H1 (cell line): ENCODE results near the gene REC8. TPM values are rescaled to one million over a fixed set of nuclear protein-coding genes. Genes with fewer than 3 reads are reported as not detected.

Experiments
- CTCF ChIA-PET: fragments of 300-600 bp; sonication (Branson Sonifier 250); formaldehyde crosslinking; loops from one replicate; lab custom pipeline; 2021; ENCODE audit not compliant: partially characterized antibody; lab: Charles Lee
- POLR2A ChIA-PET: fragments of 300-600 bp; sonication (Branson Sonifier 250); formaldehyde crosslinking; loops from one replicate; lab custom pipeline; 2021; ENCODE audit warnings: inconsistent platforms; ENCODE audit not compliant: partially characterized antibody; lab: Charles Lee
- DNase-seq, 2 experiments: peaks; one replicate each; pipeline versions ENCODE4 v3.0.0 to v3.0.0-alpha.2; 2010 to 2022; ENCODE audit warnings: low spot score in 2 of 2, low read depth in 1 of 2, mixed read lengths in 1 of 2
- FAIRE-seq: peaks from 2 replicates; lab custom pipeline; 2011; peaks lifted over from hg19 to GRCh38; lab: Jason Lieb, UNC
- H2AFZ ChIP-seq: 2 replicates; pipeline ENCODE4 v1.8.1; 2012; ENCODE audit warnings: low read length, inconsistent platforms
- H2AK5ac ChIP-seq: 2 replicates; pipeline ENCODE4 v1.6.1; 2013; ENCODE audit warnings: low read depth, low read length
- H2BK120ac ChIP-seq: replicated peaks from 2 replicates; pipeline ENCODE3; 2013; ENCODE audit warnings: low read depth, low read length, inconsistent platforms
- H2BK12ac ChIP-seq: 2 replicates; pipeline ENCODE4 v1.6.1; 2013; ENCODE audit warnings: low read depth, low read length
- H2BK15ac ChIP-seq: 2 replicates; pipeline ENCODE4 v1.6.1; 2013; ENCODE audit warnings: low read length
- H2BK20ac ChIP-seq: 2 replicates; pipeline ENCODE4 v1.6.1; 2013; ENCODE audit warnings: low read length
- H2BK5ac ChIP-seq: 2 replicates; pipeline ENCODE4 v1.6.1; 2013; ENCODE audit warnings: low read depth, low read length
- H3K14ac ChIP-seq: 2 replicates; pipeline ENCODE4 v1.6.1; 2013; ENCODE audit warnings: inconsistent platforms; ENCODE audit not compliant: insufficient read length
- H3K18ac ChIP-seq: 2 replicates; pipeline ENCODE4 v1.6.1; 2013; ENCODE audit warnings: low read length; ENCODE audit errors: extremely low read depth
- H3K23ac ChIP-seq: 2 replicates; pipeline ENCODE4 v1.6.1; 2013; ENCODE audit warnings: inconsistent platforms; ENCODE audit not compliant: insufficient read length
- H3K23me2 ChIP-seq: 2 replicates; pipeline ENCODE4 v1.6.1; 2013; ENCODE audit warnings: low read depth, low read length
- H3K27ac ChIP-seq: 2 replicates; pipeline ENCODE4 v1.6.1; 2011; ENCODE audit warnings: low read depth, low read length, inconsistent platforms
- H3K27me3 ChIP-seq, 4 experiments: replicated peaks in 1 of 4; 1 replicate in 1 of 4; 2 replicates in 3 of 4; pipeline versions ENCODE4 v1.6.1 to v1.8.1; 2011 to 2013; ENCODE audit warnings: low read length in 3 of 4, mild to moderate bottlenecking in 3 of 4, inconsistent platforms in 2 of 4, mixed read lengths in 2 of 4, moderate library complexity in 1 of 4; ENCODE audit not compliant: control insufficient read depth in 3 of 4, insufficient read depth in 3 of 4; ENCODE audit errors: extremely low read depth in 1 of 4
- H3K36me3 ChIP-seq, 4 experiments: 2 replicates each; pipeline versions ENCODE4 v1.6.1 to v1.8.1; 2011 to 2013; ENCODE audit warnings: mild to moderate bottlenecking in 4 of 4, low read length in 3 of 4, moderate library complexity in 2 of 4, control low read depth in 1 of 4, inconsistent platforms in 1 of 4; ENCODE audit not compliant: insufficient read depth in 4 of 4, control insufficient read depth in 2 of 4
- H3K4ac ChIP-seq: replicated peaks from 2 replicates; pipeline ENCODE3; 2013; ENCODE audit warnings: low read length, low read depth, mixed read lengths, inconsistent platforms; ENCODE audit not compliant: insufficient read length
- H3K4me1 ChIP-seq, 4 experiments: replicated peaks in 1 of 4; 1 replicate in 1 of 4; 2 replicates in 3 of 4; pipeline versions ENCODE4 v1.6.1 to v1.8.1; 2011 to 2013; ENCODE audit warnings: low read length in 3 of 4, inconsistent platforms in 2 of 4, mixed read lengths in 1 of 4; ENCODE audit not compliant: insufficient read depth in 4 of 4, control insufficient read depth in 3 of 4
- H3K4me2 ChIP-seq, 2 experiments: 2 replicates each; pipeline versions ENCODE4 v1.6.1 to v1.8.1; 2011 to 2013; ENCODE audit warnings: low read depth in 2 of 2, low read length in 2 of 2, control low read depth in 1 of 2, inconsistent platforms in 1 of 2, mild to moderate bottlenecking in 1 of 2; ENCODE audit not compliant: insufficient read depth in 1 of 2
- H3K4me3 ChIP-seq, 4 experiments: fragments of 200-600, 300-600 bp in 1 of 4; sonication (generic), shearing (Covaris generic), sonication (Bioruptor Twin) in 1 of 4; 2 replicates each; pipeline versions ENCODE4 v1.5.1 to v1.8.1; 2011 to 2016; ENCODE audit warnings: low read length in 4 of 4, low read depth in 3 of 4, control low read depth in 2 of 4, inconsistent platforms in 2 of 4, mild to moderate bottlenecking in 2 of 4, mixed read lengths in 1 of 4, moderate library complexity in 1 of 4; ENCODE audit not compliant: insufficient read depth in 2 of 4; ENCODE audit errors: extremely low read depth in 1 of 4
- H3K56ac ChIP-seq: replicated peaks from 2 replicates; pipeline ENCODE3; 2013; ENCODE audit warnings: low read depth, mild to moderate bottlenecking, mixed read lengths, low read length, inconsistent platforms; ENCODE audit not compliant: insufficient read length
- H3K79me1 ChIP-seq: 2 replicates; pipeline ENCODE4 v1.6.1; 2013; ENCODE audit warnings: low read depth, low read length, control low read depth
- H3K79me2 ChIP-seq, 2 experiments: 2 replicates each; pipeline versions ENCODE4 v1.6.1 to v1.8.1; 2012 to 2013; ENCODE audit warnings: low read length in 2 of 2, mild to moderate bottlenecking in 2 of 2, inconsistent platforms in 1 of 2; ENCODE audit not compliant: insufficient read depth in 2 of 2, control insufficient read depth in 1 of 2
- H3K9ac ChIP-seq, 4 experiments: replicated peaks in 1 of 4; 1 replicate in 1 of 4; 2 replicates in 3 of 4; pipeline versions ENCODE4 v1.6.1 to v1.8.1; 2011 to 2013; ENCODE audit warnings: low read depth in 3 of 4, low read length in 3 of 4, control low read depth in 2 of 4, mild to moderate bottlenecking in 2 of 4, moderate library complexity in 2 of 4, inconsistent platforms in 1 of 4; ENCODE audit errors: extremely low read depth in 1 of 4
- H3K9me3 ChIP-seq, 2 experiments: 2 replicates each; pipeline versions ENCODE4 v1.6.1 to v1.8.1; 2012 to 2013; ENCODE audit warnings: mild to moderate bottlenecking in 2 of 2, moderate library complexity in 2 of 2, control low read depth in 1 of 2, inconsistent platforms in 1 of 2, low read depth in 1 of 2, low read length in 1 of 2, mixed read lengths in 1 of 2; ENCODE audit not compliant: insufficient read depth in 2 of 2
- H4K20me1 ChIP-seq, 2 experiments: replicated peaks in 1 of 2; 2 replicates each; pipeline versions ENCODE3 to v1.8.1; 2011 to 2013; ENCODE audit warnings: inconsistent platforms in 2 of 2, low read length in 2 of 2, mild to moderate bottlenecking in 1 of 2; ENCODE audit not compliant: insufficient read depth in 2 of 2, control insufficient read depth in 1 of 2
- H4K5ac ChIP-seq: 2 replicates; pipeline ENCODE4 v1.6.1; 2013; ENCODE audit warnings: low read length, low read depth, mixed read lengths, inconsistent platforms; ENCODE audit not compliant: insufficient read length
- H4K8ac ChIP-seq: 2 replicates; pipeline ENCODE4 v1.8.0; 2013; ENCODE audit warnings: mild to moderate bottlenecking, moderate library complexity, low read length, inconsistent platforms; ENCODE audit not compliant: insufficient read depth; ENCODE audit errors: extremely low read depth
- H4K91ac ChIP-seq: replicated peaks from 2 replicates; pipeline ENCODE3; 2013; ENCODE audit warnings: low read length, mixed read lengths, inconsistent platforms; ENCODE audit not compliant: insufficient read length
- ATF3 ChIP-seq: IDR thresholded peaks from 2 replicates; pipeline ENCODE4 v1.6.1; 2011; ENCODE audit warnings: low read depth, mild to moderate bottlenecking, low read length; ENCODE audit not compliant: insufficient read depth
- E2F6 ChIP-seq: IDR thresholded peaks from 2 replicates; pipeline ENCODE4 v1.6.1; 2012; ENCODE audit warnings: inconsistent platforms
- EZH2 ChIP-seq: fragments of 200-600 bp; sonication (generic); IDR thresholded peaks from 2 replicates; pipeline ENCODE4 v1.7.1; 2012; ENCODE audit warnings: low read depth, mild to moderate bottlenecking, moderate library complexity, low read length, inconsistent platforms; ENCODE audit not compliant: severe bottlenecking
- NANOG ChIP-seq: IDR thresholded peaks from 2 replicates; pipeline ENCODE4 v1.6.1; 2011; ENCODE audit warnings: low read length, low read depth, mild to moderate bottlenecking, inconsistent platforms; ENCODE audit not compliant: insufficient read depth, poor library complexity, severe bottlenecking
- RNF2 ChIP-seq: fragments of 200-900, 300-1000 bp; sonication (generic); IDR thresholded peaks from 2 replicates; pipeline ENCODE4 v1.7.1; 2016; ENCODE audit warnings: borderline replicate concordance, low read depth, mild to moderate bottlenecking, antibody characterized with exemption, low read length; ENCODE audit not compliant: poor library complexity, severe bottlenecking; ENCODE audit errors: missing control alignments
- SIN3A ChIP-seq, 2 experiments: IDR thresholded peaks in 1 of 2; conservative IDR thresholded peaks in 1 of 2; 2 replicates each; pipeline ENCODE4 v1.6.1; 2011 to 2012; ENCODE audit warnings: low read length in 2 of 2, improper control_type of control experiment in 1 of 2, low read depth in 1 of 2, mild to moderate bottlenecking in 1 of 2
- SRF ChIP-seq: IDR thresholded peaks from 2 replicates; pipeline ENCODE4 v1.6.1; 2011; ENCODE audit warnings: mild to moderate bottlenecking, low read depth, low read length, moderate library complexity
- TAF7 ChIP-seq: optimal IDR thresholded peaks from 2 replicates; pipeline ENCODE3; 2011; ENCODE audit warnings: low read depth, mild to moderate bottlenecking, inconsistent platforms, low read length, moderate library complexity, borderline replicate concordance
- TEAD4 ChIP-seq: IDR thresholded peaks from 2 replicates; pipeline ENCODE4 v1.6.1; 2012; ENCODE audit warnings: low read depth, low read length, inconsistent platforms, mixed read lengths
- WGBS, 2 experiments: shearing (Covaris generic) in 1 of 2; methylation state at CpG; one replicate each; pipeline versions ENCODE4 v1.1.6 to v1.1.7; 2013 to 2015; ENCODE audit warnings: low lambda C conversion rate in 2 of 2, mixed read lengths in 2 of 2, inconsistent platforms in 1 of 2, low coverage in 1 of 2, missing lambda C conversion rate in 1 of 2; ENCODE audit not compliant: insufficient replicate concordance in 2 of 2, insufficient coverage in 1 of 2, insufficient read length in 1 of 2; ENCODE audit errors: extremely low coverage in 1 of 2, missing lambda C conversion rate in 1 of 2; 5-methylcytosine and 5-hydroxymethylcytosine counted together
- polyA plus RNA-seq, 7 experiments: library from polyadenylated mRNA; depleted of rRNA in 3 of 7; stranded (reverse) in 5 of 7; unstranded in 2 of 7; fragments of >200 nt in 5 of 7; fragments of 200-250 nt in 2 of 7; gene quantifications; 1 replicate in 5 of 7; 2 replicates in 1 of 7; 4 replicates in 1 of 7; pipeline versions ENCODE4 v1.2.1 to v1.2.3, GENCODE V29; 2011 to 2013; ENCODE audit warnings: missing spikeins in 2 of 7, mixed read lengths in 2 of 7
- total RNA-seq: library from RNA; stranded (reverse); fragmentation: NEBNext Ultra II Directional; extraction: Animal tissue kit (Norgen Biotek cat#: 25700); gene quantifications from 2 replicates; pipeline ENCODE4 v1.2.1, GENCODE V29; 2021

The REC8 gene
- total and polyA plus RNA-seq, 2 of the 8 experiments (the other 6 are each of a cell fraction or from before 2014, with no cell fraction given): 9.8 to 28.5 TPM

GRCh38 chr14:24178399-24179178 is 6.7 kb downstream of the REC8 start:
- no peak overlapping the region for H3K27ac ChIP-seq
- no peaks in the 10 kb centered on the region for H3K27me3 ChIP-seq
- H3K9ac ChIP-seq: no peak overlapping the region
- H3K4me3 ChIP-seq: no peak overlapping the region
- no peak overlapping the region for H3K14ac ChIP-seq
- no peak overlapping the region for H3K18ac ChIP-seq
- no peak overlapping the region for H4K91ac ChIP-seq
- no peak overlapping the region for H3K4me2 ChIP-seq
- ChIA-PET POLR2A (interaction anchor here (0.6 to 10.7 kb wide), 20 partner anchors 9 to 575 kb away, joined by 3 to 158 read pairs (median 4); partner anchors contain the start of genes CHMP4A, IPO4, IRF9 and LTB4R2), CTCF (interaction anchor here (1.1 kb wide), 2 partner anchors 18 to 64 kb away, joined by 3 to 4 read pairs; partner anchors contain the start of gene IRF9)
- H3K9me3 ChIP-seq: no peaks in the 10 kb centered on the region
- no peak overlapping the region for H2AFZ ChIP-seq
- no peak overlapping the region for H2AK5ac ChIP-seq
- 0 out of 2 replicates have a peak, but pooled peaks cover 2% of the 10 kb centered on the region for H3K79me1 ChIP-seq
- DNase-seq (no peak), FAIRE-seq (no peak)
- H4K20me1 ChIP-seq: peaks cover 2 to 15% of the 10 kb centered on the region in 2 experiments
- peaks cover 14 to 49% (median 41%) of the 10 kb centered on the region in 4 experiments for H3K36me3 ChIP-seq
- 84% methylated on average over 12 of the region's 12 CpGs; no CpG with 5 or more reads in 1 of the 2 experiments for WGBS, 2 experiments
- H4K8ac ChIP-seq: no peak overlapping the region
- H4K5ac ChIP-seq: no peak overlapping the region
- no peaks in the 10 kb centered on the region for H3K23me2 ChIP-seq
- no peaks in the 10 kb centered on the region for H3K4me1 ChIP-seq
- no peak overlapping the region for H2BK120ac ChIP-seq
- H3K79me2 ChIP-seq: no peaks in the 10 kb centered on the region
- H3K4ac ChIP-seq: no peak overlapping the region
- no peak overlapping the region for H2BK15ac ChIP-seq
- H2BK5ac ChIP-seq: no peak overlapping the region
- no peak overlapping the region for H3K23ac ChIP-seq
- H2BK20ac ChIP-seq: no peak overlapping the region
- no peak overlapping the region for H3K56ac ChIP-seq
- no peak overlapping the region for H2BK12ac ChIP-seq
- TF ChIP-seq E2F6 (no peak), SIN3A (conservative IDR thresholded peaks at IDR 0.05 in 1 of 2, IDR thresholded peaks at IDR 0.05 in 1 of 2; ENCODE audit: low read depth in 1 of 2, low read length in 2 of 2) (no peak), ATF3 (no peak), EZH2 (no peak), NANOG (no peak), SRF (no peak), TAF7 (no peak), RNF2 (no peak), TEAD4 (no peak)
